Testis (tissue), 2 donors: ENCODE data around the gene ATF2.

Experiments
- CTCF ChIP-seq, 3 experiments: fragments of 450-650 bp in 2 of 3; fragments of 200-600 bp in 1 of 3; sonication (generic) in 1 of 3; IDR thresholded peaks; one replicate each; pipeline ENCODE4 v1.5.1; 2016 to 2019; ENCODE audit warnings: antibody characterized with exemption in 3 of 3, mild to moderate bottlenecking in 2 of 3, moderate library complexity in 1 of 3
- POLR2A ChIP-seq: fragments of 450-650 bp; IDR thresholded peaks from one replicate; pipeline ENCODE4 v1.6.1; 2017; ENCODE audit warnings: antibody characterized with exemption, mild to moderate bottlenecking, moderate library complexity

- TF ChIP-seq CTCF (IDR thresholded peaks at IDR 0.05) (no peak), POLR2A (no peak)
Measured at GRCh38 chr2:175026385-175026784, 141.6 kb downstream of the ATF2 start.
